Inflammatory macrophage treated with lipopolysaccharide for 4 hours (primary cell): Measurements from ENCODE around the gene ADCY9.
"Not testable (repeated sequence)": the region's sequence is repeated elsewhere in the genome, so short reads cannot be mapped to it uniquely, and the experiment has no call there.

Experiments
- DNase-seq: peaks from one replicate; pipeline ENCODE4 v3.0.0-alpha.2; 2020

The ADCY9 gene

DNA sequence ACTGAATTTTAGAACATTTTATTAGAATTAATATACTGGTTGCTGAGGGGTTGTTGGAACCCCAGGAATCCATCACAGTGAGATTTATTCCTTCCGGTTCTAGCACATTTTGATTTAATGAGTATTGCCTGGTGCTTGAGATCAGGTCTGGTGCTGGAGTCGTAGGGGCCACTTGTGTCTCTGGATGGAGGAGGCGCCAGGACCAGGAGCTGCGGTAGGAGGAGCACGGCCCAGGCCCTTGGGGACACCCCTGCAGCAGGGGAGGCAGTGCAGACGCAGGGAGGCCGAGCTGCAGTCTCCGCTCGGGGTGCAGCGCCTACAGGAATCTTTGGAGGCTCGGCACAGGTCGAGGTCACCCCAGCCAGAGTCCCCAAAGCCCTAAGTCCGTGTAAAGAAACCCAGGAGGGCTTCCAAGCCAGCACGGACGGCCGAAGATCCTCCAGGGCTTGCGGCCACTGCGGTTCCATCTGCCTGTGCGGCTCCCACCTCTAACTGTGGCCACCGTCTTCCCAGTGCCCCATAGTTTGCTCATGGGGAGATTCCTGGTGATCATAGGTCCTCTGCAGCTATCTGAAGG lies 169.6 kb downstream of the ADCY9 start:
- no peak for DNase-seq

DNA sequence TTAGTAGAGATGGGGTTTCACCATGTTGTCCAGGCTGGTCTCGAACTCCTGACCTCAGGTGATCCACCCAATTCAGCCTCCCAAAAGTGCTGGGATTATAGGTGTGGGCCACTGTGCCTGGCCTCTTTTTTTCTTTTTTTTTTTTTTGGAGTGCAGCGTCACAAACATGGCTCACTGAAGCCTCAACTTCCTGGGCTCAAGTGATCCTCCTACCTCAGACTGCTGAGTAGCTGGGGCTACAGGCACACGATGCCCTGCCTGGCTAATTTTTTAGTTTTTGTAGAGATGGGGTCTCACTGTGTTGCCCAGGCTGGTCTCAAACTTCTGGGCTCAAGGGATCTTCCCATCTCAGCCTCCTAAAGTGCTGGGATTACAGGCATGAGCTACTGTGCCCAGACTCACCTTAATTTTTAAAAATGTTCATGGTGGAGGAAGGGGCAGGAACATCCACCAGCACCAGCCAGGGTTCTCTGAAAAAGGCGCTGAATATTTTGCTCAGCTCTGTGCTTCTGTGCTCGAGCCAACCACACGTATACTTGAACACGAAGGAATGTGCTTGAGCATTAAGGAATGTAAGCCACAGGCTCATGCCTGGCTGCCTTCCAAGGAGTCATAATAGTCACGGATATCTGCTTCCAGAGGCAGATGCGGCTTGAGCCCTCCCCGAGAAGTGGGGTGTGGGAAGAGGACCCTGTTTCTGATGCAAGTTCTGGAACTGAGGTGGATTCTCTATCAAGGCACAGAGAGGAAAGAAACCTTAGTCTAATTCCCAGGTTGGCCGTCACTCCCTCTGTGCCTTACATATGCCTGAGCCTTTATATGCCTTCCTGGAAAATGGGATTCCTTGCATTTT lies 170.3 kb downstream of the ADCY9 start:
- DNase-seq = no peak

DNA sequence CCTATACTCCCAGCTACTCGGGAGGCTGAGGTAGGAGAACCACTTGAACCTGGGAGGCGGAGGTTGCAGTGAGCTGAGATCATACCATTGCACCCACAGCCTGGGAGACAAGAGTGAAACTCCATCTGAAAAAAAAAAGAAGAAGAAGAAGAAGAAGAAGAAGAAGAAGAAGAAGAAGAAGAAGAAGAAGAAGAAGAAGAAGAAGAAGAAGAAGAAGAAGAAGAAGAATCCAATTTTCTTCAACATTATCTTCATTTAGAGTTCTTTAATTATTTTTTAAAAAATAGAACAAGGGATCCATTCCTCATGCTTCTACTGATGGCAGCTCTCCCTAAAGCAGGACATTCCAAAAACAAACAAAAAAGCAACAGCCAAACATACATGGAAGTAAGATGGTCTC lies 171.8 kb downstream of the ADCY9 start:
- not testable (repeated sequence) for DNase-seq

DNA sequence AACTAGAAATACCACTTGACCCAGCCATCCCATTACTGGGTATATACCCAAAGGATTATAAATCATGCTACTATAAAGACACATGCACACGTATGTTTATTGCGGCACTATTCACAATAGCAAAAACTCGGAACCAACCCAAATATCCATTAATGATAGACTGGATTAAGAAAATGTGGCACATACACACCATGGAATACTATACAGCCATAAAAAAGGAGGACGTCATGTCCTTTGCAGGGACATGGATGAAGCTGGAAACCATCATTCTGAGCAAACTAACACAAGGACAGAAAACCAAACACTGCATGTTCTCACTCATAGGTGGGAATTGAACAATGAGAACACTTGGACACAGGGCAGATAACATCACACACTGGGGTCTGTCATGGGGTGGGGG lies 174.1 kb downstream of the ADCY9 start:
- not testable (repeated sequence) for DNase-seq

DNA sequence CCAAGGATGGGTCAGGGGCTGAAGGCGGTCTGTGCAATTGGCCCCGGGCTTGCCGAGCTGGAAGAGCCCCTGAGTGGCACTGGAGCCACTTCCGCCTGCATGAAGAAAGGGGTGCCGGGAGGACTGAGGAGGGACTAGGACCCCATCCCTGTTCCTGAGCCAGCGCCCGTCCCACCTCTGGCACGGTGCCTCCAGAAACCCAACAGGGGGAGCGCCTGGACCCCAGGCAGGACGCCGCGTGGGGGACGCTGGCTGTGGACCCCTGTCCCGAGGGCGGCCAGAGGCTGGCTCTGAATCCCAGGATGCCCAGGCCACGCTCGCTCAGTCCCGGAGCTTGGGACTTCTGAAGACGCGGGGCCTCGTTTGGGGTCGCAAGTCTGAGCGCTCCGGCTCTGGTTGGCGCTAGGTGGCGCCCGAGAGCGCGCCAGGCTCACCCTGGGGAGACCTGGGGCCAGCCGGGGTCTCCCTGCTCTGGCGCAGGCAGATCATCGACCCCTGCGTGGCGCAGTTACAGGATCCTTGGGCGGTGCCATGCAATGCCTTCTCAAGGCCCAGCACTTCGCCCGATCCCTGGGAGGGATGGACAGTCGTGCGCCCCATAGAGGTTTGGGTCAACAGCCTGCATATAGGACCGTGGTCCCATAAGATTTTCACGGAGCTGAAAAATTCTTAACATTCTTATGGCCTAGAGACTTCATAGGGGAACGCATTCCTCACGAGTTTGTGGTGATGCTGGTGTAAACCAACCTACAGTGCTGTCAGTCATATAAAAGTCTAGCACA lies 177.2 kb downstream of the ADCY9 start:
- DNase-seq = peak; percentile 33

DNA sequence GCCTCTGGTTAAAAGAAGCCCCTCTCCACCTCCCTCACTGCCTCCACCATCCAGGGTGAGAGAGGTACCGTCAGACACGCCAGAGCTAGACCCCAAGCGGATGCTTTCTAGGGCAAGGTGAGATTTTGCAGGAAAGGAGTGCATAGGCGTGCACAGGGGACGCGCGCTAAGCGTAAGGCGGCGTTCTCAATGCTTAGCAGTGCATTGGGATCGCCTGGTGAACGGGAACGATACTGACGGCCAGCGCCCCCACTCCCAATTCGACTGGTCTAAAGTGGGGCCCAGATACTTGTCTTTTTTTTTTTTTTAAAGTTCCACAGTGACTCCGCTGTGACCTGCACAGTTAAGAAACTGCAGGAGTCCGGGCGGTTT lies 177.8 kb downstream of the ADCY9 start:
- DNase-seq = no peak

DNA sequence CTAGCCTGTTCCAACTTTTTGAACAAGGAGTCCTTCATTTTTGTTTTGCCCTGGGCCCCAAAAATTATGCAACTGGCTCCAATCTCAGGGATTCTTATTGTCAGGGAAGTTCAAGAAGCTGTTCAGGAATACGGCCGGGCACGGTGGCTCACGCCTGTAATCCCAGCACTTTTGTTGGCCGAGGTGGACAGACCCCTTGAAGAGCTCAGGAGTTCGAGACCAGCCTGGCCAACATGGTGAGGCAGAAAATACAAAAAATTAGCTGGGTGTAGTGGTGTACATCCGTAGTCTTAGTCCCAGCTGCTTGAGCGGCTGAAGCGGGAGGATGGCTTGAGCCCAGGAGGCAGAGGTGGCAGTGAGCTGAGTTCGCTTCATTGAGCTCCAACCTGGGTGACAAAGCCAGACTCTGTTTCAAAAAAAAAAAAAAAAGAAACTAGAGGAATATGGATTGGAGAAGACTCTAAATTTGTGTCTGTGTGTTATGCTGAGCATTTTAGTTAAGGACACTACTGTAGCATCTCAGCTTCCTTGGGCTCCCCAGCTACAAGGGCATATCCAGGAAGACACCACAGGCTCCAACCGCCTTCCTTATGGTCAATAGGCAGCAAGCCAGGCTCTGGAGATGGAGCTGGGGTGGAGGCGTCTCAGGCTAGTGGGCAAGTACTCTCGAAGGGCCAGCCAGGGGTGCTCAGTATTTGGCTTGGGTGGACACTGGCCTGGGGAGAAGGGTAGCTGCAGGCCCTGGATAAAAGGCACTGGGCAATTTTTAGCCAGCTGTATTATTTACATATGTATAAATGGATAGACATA lies 179.0 kb downstream of the ADCY9 start:
- DNase-seq = no peak

DNA sequence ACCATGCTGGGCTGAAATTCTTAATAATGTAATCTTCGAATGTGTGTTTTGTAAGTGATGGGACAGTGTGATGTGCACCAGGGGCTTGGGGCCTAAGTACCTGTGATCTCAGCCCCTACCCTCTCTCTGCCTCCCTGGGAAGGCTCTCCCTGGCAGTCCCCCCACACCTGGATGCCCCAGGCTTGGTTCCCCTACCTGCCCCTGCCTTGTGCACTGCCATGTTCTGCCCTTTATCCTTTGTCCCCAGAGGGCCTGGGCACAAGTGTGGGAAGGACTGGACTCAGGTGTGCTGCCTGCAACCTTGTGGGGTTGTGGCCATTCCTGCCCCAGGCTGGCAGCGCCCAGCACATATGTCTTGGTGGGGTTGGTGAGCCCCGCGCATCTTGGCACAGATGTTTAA lies 180.3 kb downstream of the ADCY9 start:
- DNase-seq = no peak

DNA sequence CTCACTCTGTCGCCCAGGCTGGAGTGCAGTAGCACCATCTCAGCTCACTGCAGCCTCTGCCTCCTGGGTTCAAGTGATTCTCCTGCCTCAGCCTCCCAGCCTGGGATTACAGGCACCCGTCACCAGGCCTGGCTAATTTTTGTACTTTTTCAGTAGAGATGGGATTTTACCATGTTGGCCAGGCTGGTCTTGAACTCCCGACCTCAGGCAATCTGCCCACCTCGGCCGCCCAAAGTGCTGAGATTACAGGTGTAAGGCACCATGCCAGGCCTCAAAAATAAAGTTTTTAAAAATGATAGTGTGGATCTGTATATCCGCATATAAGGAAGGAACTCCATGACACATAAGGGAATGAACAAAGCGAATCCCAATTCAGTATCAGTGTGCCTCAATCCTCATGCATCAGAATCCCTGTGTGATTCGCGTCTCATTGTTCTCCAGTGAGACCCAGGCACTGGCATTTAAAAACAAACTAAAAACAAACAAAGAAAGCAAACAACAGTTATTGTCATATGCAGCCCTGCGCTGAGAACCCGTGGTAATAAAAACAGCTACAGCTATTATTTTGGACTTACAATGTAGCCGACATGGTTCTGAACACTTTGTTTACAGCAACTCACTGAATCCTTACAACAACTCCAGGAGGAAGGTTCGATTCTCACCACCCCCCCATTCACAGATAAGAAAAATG lies 181.6 kb downstream of the ADCY9 start:
- DNase-seq = no peak

DNA sequence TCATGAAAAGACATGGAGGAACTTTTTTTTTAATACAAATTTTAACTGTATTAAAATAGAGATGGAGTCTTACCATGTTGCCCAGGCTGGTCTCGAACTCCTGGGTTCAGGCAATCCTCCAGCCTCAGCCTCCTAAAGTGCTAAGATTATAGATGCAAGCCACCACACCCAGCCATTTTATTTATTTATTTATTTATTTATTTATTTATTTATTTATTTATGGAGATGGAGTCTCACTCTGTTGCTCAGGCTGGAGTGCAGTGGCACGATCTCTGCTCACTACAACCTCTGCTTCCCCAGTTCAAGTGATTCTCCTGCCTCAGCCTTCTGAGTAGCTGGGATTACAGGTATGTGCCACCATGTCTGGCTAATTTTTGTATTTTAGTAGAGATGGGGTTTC lies 189.1 kb downstream of the ADCY9 start:
- DNase-seq = not testable (repeated sequence)

DNA sequence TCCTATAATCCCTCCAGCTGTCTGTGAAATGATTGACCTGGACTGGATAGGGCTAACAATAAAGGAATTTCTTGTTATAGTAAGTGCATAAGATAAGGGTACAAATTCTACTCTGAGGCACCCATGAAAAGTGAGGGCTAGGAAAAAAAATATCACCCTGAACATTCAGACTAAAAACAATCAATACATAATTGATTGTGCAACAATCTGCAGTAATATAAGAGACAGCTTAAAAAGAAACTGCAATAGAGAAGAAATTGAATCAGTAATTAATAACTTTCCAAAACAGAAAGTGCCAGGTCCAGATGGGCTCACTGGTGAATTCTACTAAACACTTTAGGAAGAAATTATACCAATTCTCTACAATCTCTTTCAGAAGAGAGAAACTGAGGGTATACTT lies 191.5 kb downstream of the ADCY9 start:
- no peak for DNase-seq

DNA sequence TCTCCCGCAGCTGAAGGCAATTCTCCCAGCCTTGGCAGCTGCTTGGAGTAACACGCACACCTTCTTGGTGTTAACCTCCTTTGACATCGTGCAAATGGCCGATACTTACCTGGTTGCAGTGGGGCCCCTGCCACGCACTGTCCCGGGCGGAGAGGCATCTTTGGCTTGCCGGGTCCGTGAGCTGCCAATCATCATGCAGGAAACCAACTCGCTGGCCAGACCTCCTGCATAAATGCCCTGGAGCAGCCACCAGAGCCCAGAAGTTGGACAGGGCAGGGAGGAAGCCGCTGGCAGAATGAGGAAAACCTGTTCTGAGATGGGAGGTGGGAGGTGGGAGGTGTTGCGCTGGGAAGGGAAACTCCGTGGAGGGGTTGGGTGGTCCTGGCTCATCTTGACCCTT lies 194.0 kb downstream of the ADCY9 start:
- DNase-seq = no peak

DNA sequence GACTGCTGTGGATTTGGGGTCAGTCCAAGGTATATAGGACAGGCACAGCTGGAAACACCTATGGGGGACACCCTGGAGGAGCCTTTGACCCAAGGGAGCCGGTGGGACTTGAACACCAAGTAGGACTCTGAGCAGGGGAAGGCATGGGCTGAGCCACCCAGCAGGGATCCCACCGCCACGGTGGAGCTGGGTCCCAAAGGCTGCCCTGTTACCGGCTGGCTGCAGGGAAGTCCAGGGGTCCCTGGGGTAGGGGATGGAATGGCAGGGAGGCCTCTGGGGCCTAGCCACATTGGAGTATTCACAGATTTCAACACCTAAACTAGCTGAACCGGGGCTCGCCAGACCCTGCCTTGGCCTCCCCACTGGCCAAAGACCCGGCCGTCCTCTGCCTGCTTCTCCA lies 196.0 kb downstream of the ADCY9 start:
- DNase-seq = no peak

DNA sequence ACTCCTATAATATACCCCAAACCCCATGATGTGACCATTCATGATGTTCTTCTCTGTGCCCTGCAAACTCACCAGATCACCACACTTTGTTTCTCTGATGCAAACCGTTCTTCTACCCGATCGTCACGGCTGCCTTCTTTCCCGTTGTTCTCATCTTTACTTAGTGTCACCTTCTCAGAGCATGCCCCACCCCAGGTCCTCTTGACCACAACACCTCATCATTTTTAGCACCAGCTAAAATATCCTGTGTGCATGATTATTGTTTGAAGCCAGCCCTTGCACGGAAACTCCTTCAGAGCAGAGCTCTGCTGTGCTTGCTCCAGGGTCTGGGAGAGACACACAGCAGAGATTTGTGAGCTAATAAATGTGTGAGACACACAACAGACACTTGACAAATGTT lies 196.8 kb downstream of the ADCY9 start:
- no peak for DNase-seq

DNA sequence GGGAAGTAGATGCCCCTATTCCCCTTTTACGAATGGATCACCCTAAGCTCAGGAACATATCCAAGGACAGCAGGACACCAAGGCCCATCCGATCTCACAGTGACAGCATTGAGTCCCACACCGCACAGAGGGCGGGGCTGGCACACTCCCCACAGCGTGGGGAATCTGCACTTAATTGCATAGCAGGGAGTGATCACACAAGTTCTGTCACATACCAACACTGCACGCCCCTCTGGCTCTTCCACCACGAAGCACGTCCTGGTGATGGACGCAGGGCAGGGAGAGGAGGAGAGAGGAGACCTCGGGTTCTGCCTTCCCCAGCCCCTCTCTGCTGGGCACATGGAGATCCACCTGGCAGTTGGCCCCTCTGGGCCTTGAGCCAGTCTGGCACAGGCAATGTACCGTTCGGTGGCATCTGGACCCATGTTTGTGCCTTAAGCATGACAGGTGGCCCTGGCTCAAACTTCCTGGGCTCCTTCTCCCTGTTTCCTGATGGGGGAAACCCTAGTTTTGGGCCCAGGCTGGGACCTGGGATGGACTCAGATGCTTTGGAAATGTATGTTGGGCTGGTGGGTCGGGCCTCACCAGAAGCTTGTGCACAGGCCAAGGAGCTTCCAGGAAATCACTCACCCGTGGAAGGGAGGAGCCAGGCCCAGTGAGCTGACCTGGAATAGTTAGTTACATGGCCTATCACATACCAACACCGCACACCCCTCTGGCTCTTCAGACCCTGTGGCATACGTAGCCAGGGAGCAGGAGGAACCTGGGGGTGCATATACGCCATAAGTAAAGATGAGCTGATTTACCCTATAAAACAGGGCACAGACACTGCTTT lies 200.6 kb downstream of the ADCY9 start:
- no peak for DNase-seq

DNA sequence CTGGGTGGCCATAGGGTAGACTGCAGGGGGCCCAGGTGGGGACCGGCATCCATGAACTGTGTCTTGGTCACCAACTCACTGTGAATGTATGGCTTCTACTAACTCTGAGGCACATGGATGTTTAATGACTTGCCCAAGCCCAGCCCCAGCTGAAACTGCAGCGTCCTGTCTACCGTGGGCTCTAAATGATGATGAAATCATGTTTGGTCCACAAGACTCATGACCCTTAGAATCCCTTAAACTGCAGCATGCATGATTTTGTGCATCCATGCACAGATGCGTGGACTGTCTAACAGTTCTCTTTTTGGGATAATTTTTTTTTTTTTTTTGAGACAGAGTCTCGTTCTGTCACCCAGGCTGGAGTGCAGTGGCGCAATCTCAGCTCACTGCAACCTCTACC lies 203.3 kb downstream of the ADCY9 start:
- no peak for DNase-seq
